Right atrium auricular region (tissue), 2 donors: ENCODE measurements around the gene URB1. TPM values are rescaled to one million over a fixed set of nuclear protein-coding genes. Genes with fewer than 3 reads are reported as not detected.

Source experiments
- DNase-seq: peaks from one replicate; pipeline ENCODE4 v3.0.0-alpha.2; 2019; ENCODE audit warnings: low spot score
- H3K27ac ChIP-seq, 2 donors: fragments of 200-600 bp; sonication (generic); 1 replicate in 1 of 2; 2 replicates in 1 of 2; pipeline ENCODE4 v1.5.1; 2016 to 2019
- H3K27me3 ChIP-seq, 2 donors: fragments of 200-600 bp; sonication (generic); one replicate each; pipeline versions ENCODE4 v1.5.1 to v1.6.0; 2017 to 2019
- H3K36me3 ChIP-seq: fragments of 200-600 bp; sonication (generic); one replicate; pipeline ENCODE4 v1.5.1; 2016
- H3K4me1 ChIP-seq, 2 donors: fragments of 200-600 bp; sonication (generic); one replicate each; pipeline versions ENCODE4 v1.5.1 to v1.6.0; 2017 to 2019
- H3K4me3 ChIP-seq, 2 donors: fragments of 200-600 bp; sonication (generic); 1 replicate in 1 of 2; 2 replicates in 1 of 2; pipeline ENCODE4 v1.5.1; 2017 to 2019; ENCODE audit warnings: mild to moderate bottlenecking in 1 of 2, moderate library complexity in 1 of 2
- H3K9me3 ChIP-seq, 2 donors: fragments of 200-600 bp; sonication (generic); one replicate each; pipeline ENCODE4 v1.5.1; 2019
- total RNA-seq, 2 donors: library from RNA; depleted of rRNA; stranded (reverse); fragments of >200 nt; gene quantifications; one replicate each; pipeline ENCODE4 v1.1.0, GENCODE V29; 2016
- TF ChIP-seq, protein P1 (sequence below), 2 donors: fragments of 200-600 bp; sonication (generic); IDR thresholded peaks; one replicate each; pipeline ENCODE4 v1.5.1; 2019; ENCODE audit warnings: antibody characterized with exemption in 2 of 2

Gene URB1
- total RNA-seq, 2 donors from 2014 or later, result 8.6 to 12.2 TPM

DNA sequence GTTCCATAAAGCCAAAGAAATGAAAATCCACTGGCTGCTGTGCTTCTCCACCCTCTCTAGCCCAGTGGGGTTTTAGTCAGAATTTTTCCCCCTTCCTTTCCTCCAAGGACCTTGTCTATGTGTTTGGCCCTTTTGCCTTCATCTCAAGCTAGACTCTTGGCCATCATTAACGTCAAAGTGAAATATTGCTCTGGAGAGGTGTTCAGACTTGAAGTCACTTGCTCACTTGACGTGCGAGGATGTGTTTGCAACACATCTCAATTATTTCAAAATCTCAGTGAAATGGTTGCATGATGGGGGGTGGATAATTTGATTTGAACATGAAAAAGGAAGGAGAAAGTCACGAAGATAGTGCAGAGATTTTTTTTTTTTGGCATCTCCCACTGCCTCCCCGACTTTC is 33.3 kb upstream of the URB1 start:
- Histone ChIP-seq H3K36me3 (no peaks in the 10 kb centered on the region), H3K4me1 (peaks cover 0 to 39% of the 10 kb centered on the region in 2 donors), H3K27me3 (no peaks in the 10 kb centered on the region), H3K4me3 (no peak overlapping the region), H3K27ac (no peak overlapping the region), H3K9me3 (peaks cover 0 to 7% of the 10 kb centered on the region in 2 donors)
- TF ChIP-seq, protein P1, sequence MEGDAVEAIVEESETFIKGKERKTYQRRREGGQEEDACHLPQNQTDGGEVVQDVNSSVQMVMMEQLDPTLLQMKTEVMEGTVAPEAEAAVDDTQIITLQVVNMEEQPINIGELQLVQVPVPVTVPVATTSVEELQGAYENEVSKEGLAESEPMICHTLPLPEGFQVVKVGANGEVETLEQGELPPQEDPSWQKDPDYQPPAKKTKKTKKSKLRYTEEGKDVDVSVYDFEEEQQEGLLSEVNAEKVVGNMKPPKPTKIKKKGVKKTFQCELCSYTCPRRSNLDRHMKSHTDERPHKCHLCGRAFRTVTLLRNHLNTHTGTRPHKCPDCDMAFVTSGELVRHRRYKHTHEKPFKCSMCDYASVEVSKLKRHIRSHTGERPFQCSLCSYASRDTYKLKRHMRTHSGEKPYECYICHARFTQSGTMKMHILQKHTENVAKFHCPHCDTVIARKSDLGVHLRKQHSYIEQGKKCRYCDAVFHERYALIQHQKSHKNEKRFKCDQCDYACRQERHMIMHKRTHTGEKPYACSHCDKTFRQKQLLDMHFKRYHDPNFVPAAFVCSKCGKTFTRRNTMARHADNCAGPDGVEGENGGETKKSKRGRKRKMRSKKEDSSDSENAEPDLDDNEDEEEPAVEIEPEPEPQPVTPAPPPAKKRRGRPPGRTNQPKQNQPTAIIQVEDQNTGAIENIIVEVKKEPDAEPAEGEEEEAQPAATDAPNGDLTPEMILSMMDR (IDR thresholded peaks at IDR 0.05), result no peak
- no peak for DNase-seq

DNA sequence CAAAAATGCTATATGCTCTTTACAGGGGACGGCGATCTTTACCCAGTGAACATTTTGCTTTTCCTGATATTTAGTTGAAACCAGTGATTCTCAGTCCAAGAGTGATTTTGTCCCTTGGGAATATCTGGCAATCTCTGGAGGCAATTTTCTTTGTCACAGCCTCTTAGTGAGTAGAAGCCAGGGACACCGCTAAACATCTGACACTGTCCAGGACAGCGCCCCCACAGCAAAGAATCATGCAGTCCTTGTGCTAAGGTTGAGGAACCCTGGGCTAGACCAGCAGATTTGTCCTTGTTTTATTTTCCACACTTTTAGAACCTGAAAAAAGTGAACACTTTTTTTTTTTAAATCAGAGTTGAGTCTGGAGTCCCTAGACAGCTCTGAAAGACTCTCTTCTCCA is 32.8 kb upstream of the URB1 start:
- H3K4me1 ChIP-seq, result peaks cover 0 to 39% of the 10 kb centered on the region in 2 donors
- TF ChIP-seq, protein P1 (IDR thresholded peaks at IDR 0.05), result no peak
- no peak overlapping the region for H3K27ac ChIP-seq
- H3K36me3 ChIP-seq, result no peaks in the 10 kb centered on the region
- peaks cover 0 to 7% of the 10 kb centered on the region in 2 donors for H3K9me3 ChIP-seq
- no peak for DNase-seq
- H3K27me3 ChIP-seq, result no peaks in the 10 kb centered on the region
- H3K4me3 ChIP-seq, result no peak overlapping the region

DNA sequence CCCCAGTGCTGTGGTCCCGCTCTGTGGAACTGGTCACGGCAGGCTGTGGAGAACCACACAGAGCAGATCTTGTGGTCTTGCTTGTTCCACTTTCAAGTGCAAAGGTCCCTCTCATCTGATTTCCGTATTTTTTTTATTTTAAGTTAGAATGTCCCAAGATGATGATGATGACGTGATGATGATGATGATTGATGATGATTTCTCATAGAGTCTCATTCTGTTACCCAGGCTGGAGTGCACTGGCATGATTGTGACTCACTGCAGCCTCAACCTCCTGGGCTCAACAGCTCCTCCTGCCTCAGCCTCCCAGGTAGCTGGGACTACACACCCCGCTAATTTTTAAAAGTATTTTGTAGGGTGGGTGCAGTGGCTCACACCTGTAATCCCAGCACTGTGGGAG is 31.9 kb upstream of the URB1 start:
- TF ChIP-seq, protein P1 (IDR thresholded peaks at IDR 0.05), result no peak
- no peak for DNase-seq
- Histone ChIP-seq H3K27me3 (no peaks in the 10 kb centered on the region), H3K4me1 (peaks cover 0 to 39% of the 10 kb centered on the region in 2 donors), H3K9me3 (peaks cover 0 to 7% of the 10 kb centered on the region in 2 donors), H3K27ac (no peak overlapping the region), H3K4me3 (no peak overlapping the region), H3K36me3 (no peaks in the 10 kb centered on the region)

DNA sequence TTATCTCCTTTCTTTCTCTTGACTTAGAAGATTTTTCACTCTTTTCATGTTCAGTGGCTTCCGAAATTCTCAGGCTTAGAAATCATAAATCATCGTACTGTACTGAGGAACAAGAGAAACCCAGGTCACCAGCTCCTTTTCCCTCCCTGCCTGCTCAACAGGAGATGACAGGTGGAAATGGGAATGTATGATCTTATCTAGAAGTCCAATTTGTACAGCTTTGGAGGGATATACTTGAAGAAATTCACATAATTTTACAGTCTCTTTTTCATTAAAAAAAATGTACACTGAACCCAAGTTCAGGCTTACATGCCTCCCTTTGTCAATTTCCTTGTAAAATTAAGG is 31.4 kb upstream of the URB1 start:
- Histone ChIP-seq H3K36me3 (no peaks in the 10 kb centered on the region), H3K4me3 (no peak overlapping the region), H3K27me3 (no peaks in the 10 kb centered on the region), H3K9me3 (peaks cover 0 to 7% of the 10 kb centered on the region in 2 donors), H3K27ac (no peak overlapping the region), H3K4me1 (peaks cover 0 to 39% of the 10 kb centered on the region in 2 donors)
- TF ChIP-seq, protein P1 (IDR thresholded peaks at IDR 0.05), result no peak
- DNase-seq, result no peak

DNA sequence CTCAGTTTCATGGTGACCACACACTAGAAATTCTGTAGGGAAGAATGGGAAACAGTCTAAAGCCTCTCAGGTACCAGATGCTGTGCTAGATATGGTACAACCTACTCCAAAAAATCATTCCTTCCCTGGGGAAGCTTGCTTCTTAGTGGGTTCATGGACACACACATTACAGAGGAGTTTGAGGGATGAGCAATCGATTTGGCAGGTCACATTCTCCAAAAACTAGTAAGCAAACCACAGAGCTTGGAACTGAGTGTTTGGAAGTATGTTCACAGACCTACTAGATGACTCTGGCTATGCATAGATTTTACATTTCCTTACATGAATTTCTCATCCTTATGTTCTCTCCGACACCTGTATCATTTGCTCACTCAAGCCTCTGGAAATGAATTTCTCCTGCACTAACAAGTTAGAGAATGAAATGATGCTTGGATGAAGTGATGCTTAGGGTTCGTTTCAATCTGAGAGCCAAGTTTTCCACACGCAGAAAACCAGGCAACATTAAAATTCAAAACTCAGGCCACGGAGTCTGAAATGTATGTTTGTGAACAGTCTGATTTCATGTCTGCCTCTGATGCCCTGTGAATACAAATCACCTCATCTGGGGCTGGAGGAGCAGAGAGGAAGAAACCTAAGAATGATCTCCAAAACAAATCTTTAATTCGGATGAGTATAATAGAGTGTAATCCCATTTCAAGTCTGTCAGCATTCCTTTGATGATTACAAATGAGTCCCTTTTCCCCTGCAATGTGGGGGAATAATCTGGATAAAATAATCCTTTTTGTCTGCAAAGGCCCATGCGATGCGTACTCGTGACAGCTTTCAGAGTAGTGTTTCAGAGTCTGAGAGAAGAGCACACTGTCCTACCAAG is 30.7 kb upstream of the URB1 start:
- Histone ChIP-seq H3K4me1 (peaks cover 0 to 37% of the 10 kb centered on the region in 2 donors), H3K9me3 (peaks cover 0 to 7% of the 10 kb centered on the region in 2 donors), H3K4me3 (no peak overlapping the region), H3K27me3 (no peaks in the 10 kb centered on the region), H3K36me3 (peaks cover 2% of the 10 kb centered on the region), H3K27ac (no peak overlapping the region)
- DNase-seq, result no peak
- TF ChIP-seq, protein P1 (IDR thresholded peaks at IDR 0.05), result no peak
